ENCODE results near the gene RNF181. TPM values are rescaled to one million over a fixed set of nuclear protein-coding genes. Genes with fewer than 3 reads are reported as not detected.
A peak's percentile ranks its signal among the peaks of the same experiment; 100 is the strongest.
"Not testable (repeated sequence)": the region's sequence is repeated elsewhere in the genome, so short reads cannot be mapped to it uniquely, and the experiment has no call there.

RNF181 gene
- total RNA-seq, 1 donor from 2014 or later, result 85.9 TPM

- intact Hi-C loops (cut with DNase I), result no loop called here
- Histone ChIP-seq H3K4me3 (peak overlapping the region; percentile 79), H3K27ac (peak overlapping the region; percentile 89), H3K4me1 (peaks cover 41% of the 10 kb centered on the region), H3K27me3 (no peaks in the 10 kb centered on the region), H3K9me3 (no peaks in the 10 kb centered on the region), H3K36me3 (peaks cover 31% of the 10 kb centered on the region)
- no peak for TF ChIP-seq CTCF (IDR thresholded peaks at IDR 0.05)
- peak; percentile 90 for DNase-seq
- ATAC-seq, result peak; percentile 76
Measured at GRCh38 chr2:85601771-85602475, 6.4 kb downstream of the RNF181 start.

- no peaks in the 10 kb centered on the region for H3K27me3 ChIP-seq
- ATAC-seq (peak; percentile 95), DNase-seq (peak; percentile 98)
- peak within 1 kb of the TSS; percentile 89 for H3K27ac ChIP-seq
- H3K4me3 ChIP-seq, result peak within 1 kb of the TSS; percentile 79
- peak; percentile 50 for TF ChIP-seq CTCF (IDR thresholded peaks at IDR 0.05)
- H3K9me3 ChIP-seq, result no peaks in the 10 kb centered on the region
- peaks cover 23% of the 10 kb centered on the region for H3K36me3 ChIP-seq
- H3K4me1 ChIP-seq, result peaks cover 41% of the 10 kb centered on the region
- intact Hi-C loops (cut with DNase I), result no loop called here
Measured at GRCh38 chr2:85602476-85603234, 7.1 kb downstream of the RNF181 start, which contains the start of gene TMEM150A. TMEM150A (minus strand) TSS chr2:85602698; CDS start chr2:85601948, 750 bp downstream.

DNA sequence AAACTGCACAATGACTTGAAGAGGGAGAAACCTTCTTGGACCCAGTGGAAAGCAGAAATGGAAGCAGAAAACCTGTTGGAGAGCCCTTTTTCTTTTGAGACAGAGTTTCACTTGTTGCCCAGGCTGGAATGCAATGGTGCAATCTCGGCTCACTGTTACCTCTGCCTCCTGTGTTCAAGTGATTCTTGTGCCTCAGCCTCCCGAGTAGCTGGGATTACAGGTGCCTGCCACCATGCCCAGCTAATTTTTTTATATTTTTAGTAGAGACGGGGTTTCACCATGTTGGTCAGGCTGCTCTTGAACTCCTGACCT, 8.5 kb downstream of the RNF181 start:
- DNase-seq; intact Hi-C loops (cut with DNase I); ATAC-seq; H3K9me3 ChIP-seq; H3K27me3 ChIP-seq: not testable (repeated sequence)
- Histone ChIP-seq H3K4me1 (peaks cover 48% of the 10 kb centered on the region), H3K36me3 (peaks cover 22% of the 10 kb centered on the region), H3K4me3 (peak overlapping the region; percentile 79), H3K27ac (peak overlapping the region; percentile 89)

DNA sequence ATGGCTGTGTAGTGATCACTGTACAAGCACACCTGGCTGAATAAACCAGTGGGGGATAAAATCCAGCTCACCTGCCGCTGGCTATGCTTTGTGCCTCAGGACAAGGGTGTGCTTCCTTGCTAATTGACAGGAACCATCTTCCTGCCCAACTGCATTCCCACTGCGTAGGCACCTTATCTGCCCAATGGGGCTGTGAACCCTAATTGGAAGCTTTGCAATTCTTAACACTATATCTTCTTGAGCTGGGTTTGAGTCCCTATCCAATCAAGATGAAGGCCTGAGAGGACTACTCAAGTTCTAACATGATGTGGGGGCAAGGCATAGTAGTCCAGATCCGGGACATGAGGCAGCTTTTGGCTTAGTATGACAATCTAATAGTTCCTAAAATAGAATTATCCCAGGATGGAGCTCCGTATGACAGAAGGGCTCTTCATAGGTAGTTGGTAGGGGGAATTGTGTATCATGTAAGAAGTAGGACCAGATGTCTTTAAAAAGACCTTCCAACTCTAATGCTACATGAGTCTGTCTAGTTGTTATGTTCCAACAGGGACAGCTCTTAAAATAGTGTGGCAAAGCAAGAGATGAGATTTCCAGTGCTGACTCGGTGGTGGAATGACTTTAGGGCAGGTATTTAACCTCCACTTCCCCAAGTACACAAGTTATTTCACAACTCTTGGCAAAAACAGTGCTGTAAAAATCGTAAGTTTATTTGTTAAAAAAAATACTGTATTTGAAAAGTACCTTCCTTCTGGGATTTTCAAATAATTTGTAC, 9.2 kb downstream of the RNF181 start:
- intact Hi-C loops (cut with DNase I), result no loop called here
- no peak for DNase-seq
- peak overlapping the region; percentile 89 for H3K27ac ChIP-seq
- no peak for ATAC-seq
- H3K4me1 ChIP-seq, result peaks cover 48% of the 10 kb centered on the region
- H3K27me3 ChIP-seq, result no peaks in the 10 kb centered on the region
- TF ChIP-seq CTCF (IDR thresholded peaks at IDR 0.05), result no peak
- H3K36me3 ChIP-seq, result peaks cover 18% of the 10 kb centered on the region
- H3K4me3 ChIP-seq, result peak overlapping the region; percentile 79
- H3K9me3 ChIP-seq, result no peaks in the 10 kb centered on the region

DNA sequence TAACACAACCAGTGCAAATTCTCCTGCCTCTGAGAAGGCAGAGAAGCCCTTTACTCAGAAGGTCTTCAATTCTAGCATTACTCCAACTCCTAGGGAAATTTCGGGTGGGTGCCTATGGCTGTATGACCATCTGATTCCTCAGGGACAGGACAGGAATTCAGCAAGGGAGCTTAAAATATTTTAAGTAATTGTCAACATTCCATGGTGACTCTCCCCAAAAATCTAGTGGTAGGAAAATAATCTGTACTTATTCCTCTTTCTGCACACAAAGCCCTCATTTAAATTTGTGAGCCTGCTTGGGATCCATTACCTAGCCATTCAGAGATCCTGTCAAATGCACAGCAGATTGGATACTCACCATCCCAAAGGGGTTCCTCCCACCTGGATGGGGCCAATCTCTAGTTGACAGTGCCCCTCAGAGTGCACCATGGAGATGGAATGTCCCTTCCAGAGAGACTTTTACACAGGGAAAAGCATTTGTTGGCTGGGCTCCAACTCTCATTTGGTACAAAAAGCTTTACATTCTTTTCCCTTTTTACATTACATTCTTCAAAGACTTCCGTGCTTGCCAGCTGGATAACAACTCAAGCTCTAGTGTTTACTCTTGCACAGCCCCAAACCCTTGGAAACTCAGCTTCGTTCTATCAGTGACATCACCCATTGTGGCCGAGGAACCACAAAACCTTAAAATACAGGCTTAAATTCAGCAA, 10.0 kb downstream of the RNF181 start:
- Histone ChIP-seq H3K27me3 (no peaks in the 10 kb centered on the region), H3K9me3 (no peaks in the 10 kb centered on the region), H3K36me3 (peaks cover 13% of the 10 kb centered on the region), H3K4me1 (peaks cover 53% of the 10 kb centered on the region), H3K4me3 (peak overlapping the region; percentile 15), H3K27ac (peak overlapping the region; percentile 70)
- DNase-seq (peak; percentile 20), ATAC-seq (no peak)
- no peak for TF ChIP-seq CTCF (IDR thresholded peaks at IDR 0.05)
- intact Hi-C loops (cut with DNase I), result no loop called here
